ENCODE results near the gene CARMIL1.

DNA sequence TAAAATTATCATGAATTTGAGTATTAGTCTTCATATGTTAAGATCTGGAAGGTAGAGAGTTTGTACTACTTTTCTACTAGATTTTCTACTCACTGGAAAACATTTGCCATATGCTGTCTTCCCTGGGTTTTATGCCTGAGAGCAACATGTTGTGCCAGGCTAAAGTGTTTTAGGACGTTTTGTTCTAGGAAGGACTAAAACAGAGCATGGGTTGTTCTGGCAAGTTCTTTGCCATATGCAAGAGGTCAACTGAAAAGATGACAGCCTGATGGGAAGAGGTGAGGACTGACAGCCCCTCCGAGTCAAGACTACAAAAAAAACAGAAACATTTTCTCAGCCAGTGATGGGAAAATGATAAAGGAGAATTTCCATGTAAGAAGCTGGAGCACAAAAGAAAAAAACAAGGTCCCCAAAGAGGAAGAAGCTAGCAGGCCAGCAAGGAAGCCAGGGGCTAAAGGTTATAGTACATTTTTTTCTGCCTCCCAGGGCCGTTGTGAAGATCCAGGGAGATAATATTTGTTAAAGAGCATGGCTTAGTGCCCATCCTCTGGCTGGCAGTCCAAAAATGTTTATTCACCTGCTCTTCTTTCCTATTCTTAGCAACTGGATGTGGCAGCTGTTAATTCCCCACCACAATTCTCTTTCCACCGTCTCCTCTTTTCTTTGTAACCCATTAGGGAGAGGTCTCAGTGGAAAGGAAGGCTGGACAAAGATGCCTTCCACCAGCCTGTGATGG is 380.6 kb downstream of the CARMIL1 start:
- TF ChIP-seq CTCF (conservative IDR thresholded peaks at IDR 0.05; ENCODE audit: low read length) (no peak), EZH2phosphoT487 (IDR thresholded peaks at IDR 0.05; ENCODE audit: borderline replicate concordance) (no peak)
